ENCODE measurements around the gene SPIB.

SPIB gene

DNA sequence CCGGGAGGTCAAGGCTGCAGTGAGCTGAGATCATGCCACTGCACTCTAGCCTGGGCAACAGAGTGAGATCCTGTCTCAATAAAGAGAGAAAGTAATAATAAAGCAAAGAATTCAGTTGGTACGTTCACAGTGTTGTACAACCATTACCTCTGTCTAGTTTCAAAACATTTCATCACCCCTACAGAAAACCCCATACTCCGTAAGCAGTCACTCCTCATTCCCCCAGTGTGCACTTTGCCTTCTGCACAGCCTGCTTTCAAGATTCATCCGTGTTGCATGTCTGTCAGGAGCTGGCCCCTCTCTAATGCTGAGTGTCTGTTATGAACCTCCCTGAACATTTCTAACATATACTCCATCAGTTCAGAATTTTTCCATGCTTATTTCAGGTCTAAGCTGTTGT, 25.1 kb upstream of the SPIB start:
- TF ChIP-seq, protein P1, sequence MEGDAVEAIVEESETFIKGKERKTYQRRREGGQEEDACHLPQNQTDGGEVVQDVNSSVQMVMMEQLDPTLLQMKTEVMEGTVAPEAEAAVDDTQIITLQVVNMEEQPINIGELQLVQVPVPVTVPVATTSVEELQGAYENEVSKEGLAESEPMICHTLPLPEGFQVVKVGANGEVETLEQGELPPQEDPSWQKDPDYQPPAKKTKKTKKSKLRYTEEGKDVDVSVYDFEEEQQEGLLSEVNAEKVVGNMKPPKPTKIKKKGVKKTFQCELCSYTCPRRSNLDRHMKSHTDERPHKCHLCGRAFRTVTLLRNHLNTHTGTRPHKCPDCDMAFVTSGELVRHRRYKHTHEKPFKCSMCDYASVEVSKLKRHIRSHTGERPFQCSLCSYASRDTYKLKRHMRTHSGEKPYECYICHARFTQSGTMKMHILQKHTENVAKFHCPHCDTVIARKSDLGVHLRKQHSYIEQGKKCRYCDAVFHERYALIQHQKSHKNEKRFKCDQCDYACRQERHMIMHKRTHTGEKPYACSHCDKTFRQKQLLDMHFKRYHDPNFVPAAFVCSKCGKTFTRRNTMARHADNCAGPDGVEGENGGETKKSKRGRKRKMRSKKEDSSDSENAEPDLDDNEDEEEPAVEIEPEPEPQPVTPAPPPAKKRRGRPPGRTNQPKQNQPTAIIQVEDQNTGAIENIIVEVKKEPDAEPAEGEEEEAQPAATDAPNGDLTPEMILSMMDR (IDR thresholded peaks at IDR 0.05; ENCODE audit: insufficient read depth, low read depth, low read length, missing control alignments), result no peak
- no peak overlapping the region for H3K4me3 ChIP-seq (ENCODE audit: low read depth, low read length)
- DNase-seq (ENCODE audit: low read depth), result no peak

DNA sequence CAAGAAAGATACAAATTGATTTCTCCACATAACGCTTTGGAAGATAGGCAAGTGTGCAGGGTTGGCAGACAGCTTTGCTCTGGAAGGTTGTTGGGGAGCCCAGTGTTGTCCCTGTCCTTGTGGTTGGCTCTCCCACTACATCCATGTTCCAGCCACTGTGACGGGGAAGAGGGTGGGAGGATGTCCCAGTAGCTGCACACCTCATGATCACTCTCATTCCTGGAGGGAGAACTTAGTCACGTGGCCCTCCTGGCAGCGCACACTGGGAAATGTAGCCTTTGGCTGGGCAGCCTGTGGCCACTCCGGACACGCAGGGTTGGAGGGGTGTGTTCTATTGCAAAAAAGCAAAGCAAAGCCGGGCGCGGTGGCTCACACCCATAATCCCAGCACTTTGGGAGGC, 24.7 kb upstream of the SPIB start:
- H3K4me3 ChIP-seq (ENCODE audit: low read depth, low read length), result no peak overlapping the region
- TF ChIP-seq, protein P1 (IDR thresholded peaks at IDR 0.05; ENCODE audit: insufficient read depth, low read depth, low read length, missing control alignments), result no peak
- no peak for DNase-seq (ENCODE audit: low read depth)

DNA sequence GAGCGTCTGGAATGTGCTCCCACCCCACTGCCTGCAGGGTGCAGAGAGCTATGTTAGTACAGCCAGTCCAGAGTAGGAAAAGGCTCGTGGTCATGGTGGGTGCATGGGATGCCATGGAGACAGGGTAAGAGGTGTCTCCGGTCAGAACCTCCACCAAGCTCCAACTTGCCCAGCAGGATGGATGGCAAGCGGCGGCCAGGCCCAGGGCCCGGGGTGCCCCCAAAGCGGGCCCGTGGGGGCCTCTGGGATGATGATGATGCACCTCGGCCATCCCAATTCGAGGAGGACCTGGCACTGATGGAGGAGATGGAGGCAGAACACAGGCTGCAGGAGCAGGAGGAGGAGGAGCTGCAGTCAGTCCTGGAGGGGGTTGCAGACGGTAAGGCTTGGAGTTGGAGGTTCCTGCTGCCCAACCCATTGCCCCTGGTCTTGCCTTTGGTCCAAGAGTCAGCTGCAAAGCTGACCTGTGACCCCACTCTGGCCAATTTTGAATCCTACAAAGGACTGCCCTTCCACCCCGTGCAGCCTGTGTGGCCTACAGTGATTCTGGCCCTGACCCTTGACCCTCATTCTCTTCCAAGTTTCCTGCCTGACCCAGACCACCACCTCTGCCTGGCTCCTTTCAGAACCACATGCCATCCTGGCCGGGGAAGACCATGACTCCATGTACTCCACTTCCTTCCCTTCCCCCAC, 19.9 kb upstream of the SPIB start:
- no peak for DNase-seq (ENCODE audit: low read depth)
- TF ChIP-seq, protein P1 (IDR thresholded peaks at IDR 0.05; ENCODE audit: insufficient read depth, low read depth, low read length, missing control alignments), result no peak
- H3K4me3 ChIP-seq (ENCODE audit: low read depth, low read length), result no peak overlapping the region

DNA sequence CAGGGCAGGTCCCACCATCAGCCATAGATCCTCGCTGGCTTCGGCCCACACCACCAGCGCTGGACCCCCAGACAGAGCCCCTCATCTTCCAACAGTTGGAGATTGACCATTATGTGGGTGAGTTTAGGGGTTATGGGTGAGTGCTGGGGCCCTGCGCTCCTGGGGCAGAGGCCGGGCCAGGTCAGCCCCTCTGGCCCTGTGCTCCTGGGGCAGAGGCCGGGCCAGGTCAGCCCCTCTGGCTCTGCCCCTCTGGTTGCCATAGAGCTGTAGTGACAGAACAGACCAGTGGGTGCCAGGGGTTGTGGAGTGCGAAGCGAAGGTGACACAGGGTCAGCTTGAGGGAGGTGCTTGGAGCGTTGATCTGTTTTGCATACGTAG, 19.4 kb upstream of the SPIB start:
- no peak for DNase-seq (ENCODE audit: low read depth)
- TF ChIP-seq, protein P1 (IDR thresholded peaks at IDR 0.05; ENCODE audit: insufficient read depth, low read depth, low read length, missing control alignments), result no peak
- H3K4me3 ChIP-seq (ENCODE audit: low read depth, low read length), result no peak overlapping the region

DNA sequence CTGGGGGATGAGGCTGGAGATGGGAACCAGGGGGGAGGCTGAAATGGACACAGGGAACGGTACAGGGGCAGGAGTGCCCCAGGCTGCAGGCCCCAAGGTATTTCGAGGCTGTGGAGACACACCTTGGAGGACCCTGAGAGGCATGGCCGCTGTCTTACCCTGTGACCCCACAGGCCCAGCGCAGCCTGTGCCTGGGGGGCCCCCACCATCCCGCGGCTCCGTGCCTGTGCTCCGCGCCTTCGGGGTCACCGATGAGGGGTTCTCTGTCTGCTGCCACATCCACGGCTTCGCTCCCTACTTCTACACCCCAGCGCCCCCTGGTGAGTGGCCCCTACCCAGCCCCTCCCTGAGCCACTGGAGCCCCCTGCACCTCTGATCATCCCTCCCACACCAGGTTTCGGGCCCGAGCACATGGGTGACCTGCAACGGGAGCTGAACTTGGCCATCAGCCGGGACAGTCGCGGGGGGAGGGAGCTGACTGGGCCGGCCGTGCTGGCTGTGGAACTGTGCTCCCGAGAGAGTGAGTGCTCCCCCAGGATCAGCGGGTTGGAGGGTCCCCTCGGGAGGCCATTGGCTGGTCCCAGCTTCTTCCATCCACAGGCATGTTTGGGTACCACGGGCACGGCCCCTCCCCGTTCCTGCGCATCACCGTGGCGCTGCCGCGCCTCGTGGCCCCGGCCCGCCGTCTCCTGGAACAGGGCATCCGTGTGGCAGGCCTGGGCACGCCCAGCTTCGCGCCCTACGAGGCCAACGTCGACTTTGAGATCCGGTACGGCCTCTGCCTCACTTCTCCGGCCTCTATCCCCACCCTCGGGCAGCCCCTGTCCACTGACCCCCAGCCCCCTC, 16.9 kb upstream of the SPIB start:
- TF ChIP-seq, protein P1 (IDR thresholded peaks at IDR 0.05; ENCODE audit: insufficient read depth, low read depth, low read length, missing control alignments), result no peak
- no peak overlapping the region for H3K4me3 ChIP-seq (ENCODE audit: low read depth, low read length)
- no peak for DNase-seq (ENCODE audit: low read depth)

DNA sequence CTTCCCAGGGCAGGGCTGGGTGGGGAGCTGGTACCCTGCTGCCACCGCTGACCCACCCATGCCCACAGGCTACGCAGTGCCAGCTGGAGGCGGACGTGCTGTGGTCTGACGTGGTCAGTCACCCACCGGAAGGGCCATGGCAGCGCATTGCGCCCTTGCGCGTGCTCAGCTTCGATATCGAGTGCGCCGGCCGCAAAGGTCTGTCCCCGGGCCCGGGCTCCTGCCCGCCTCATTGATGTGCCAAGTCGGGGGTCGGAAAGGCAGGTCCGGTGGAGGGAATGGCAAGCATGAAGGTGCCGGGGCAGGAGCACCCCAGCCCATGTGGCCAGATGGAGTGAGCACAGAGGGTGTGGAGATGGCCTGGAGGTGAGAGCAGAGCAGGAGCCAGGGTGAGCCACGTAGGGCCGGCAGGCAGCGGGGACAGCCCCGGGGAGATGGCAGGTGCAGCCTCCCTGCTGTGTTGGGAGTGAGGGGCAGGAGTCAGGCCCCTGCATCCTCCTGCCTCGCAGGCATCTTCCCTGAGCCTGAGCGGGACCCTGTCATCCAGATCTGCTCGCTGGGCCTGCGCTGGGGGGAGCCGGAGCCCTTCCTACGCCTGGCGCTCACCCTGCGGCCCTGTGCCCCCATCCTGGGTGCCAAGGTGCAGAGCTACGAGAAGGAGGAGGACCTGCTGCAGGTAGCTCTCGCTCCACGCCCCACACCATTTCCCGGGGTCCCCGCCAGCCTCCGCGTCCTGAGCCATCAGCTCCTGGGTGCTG, 16.0 kb upstream of the SPIB start:
- no peak for DNase-seq (ENCODE audit: low read depth)
- TF ChIP-seq, protein P1 (IDR thresholded peaks at IDR 0.05; ENCODE audit: insufficient read depth, low read depth, low read length, missing control alignments), result no peak
- H3K4me3 ChIP-seq (ENCODE audit: low read depth, low read length), result no peak overlapping the region

Data from GM12865 (cell line).